ENCODE results near the gene MYO1B.

The MYO1B gene

DNA sequence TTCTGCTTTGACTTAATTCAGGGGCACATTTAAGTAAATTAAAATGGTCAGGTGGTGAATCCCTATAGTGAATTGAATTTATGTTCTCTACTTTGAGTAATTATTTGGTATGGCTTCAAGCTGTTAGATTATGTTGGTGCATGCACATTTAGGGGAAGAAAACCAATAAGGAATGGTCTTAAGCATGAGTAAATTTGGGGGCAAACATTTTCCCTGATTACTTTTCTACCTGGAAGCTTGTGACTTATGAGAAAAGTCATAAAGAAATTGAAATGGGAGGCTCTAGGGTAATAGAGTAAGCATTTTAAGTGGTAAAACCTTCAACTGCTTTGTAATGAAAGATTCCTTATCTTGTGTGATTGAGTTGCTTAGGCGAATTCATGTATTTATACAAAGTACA is 112.5 kb downstream of the MYO1B start:
- TF ChIP-seq, protein P1, sequence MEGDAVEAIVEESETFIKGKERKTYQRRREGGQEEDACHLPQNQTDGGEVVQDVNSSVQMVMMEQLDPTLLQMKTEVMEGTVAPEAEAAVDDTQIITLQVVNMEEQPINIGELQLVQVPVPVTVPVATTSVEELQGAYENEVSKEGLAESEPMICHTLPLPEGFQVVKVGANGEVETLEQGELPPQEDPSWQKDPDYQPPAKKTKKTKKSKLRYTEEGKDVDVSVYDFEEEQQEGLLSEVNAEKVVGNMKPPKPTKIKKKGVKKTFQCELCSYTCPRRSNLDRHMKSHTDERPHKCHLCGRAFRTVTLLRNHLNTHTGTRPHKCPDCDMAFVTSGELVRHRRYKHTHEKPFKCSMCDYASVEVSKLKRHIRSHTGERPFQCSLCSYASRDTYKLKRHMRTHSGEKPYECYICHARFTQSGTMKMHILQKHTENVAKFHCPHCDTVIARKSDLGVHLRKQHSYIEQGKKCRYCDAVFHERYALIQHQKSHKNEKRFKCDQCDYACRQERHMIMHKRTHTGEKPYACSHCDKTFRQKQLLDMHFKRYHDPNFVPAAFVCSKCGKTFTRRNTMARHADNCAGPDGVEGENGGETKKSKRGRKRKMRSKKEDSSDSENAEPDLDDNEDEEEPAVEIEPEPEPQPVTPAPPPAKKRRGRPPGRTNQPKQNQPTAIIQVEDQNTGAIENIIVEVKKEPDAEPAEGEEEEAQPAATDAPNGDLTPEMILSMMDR (IDR thresholded peaks at IDR 0.05; ENCODE audit: control extremely low read depth, extremely low read depth, low read depth, missing control alignments), result no peak
- ChIA-PET POLR2A (no interaction called here), CTCF (no interaction called here)
- no peak for DNase-seq (ENCODE audit: extremely low spot score)

GRCh38 chr2:191358325-191359025 is 113.3 kb downstream of the MYO1B start:
- POLR2A ChIA-PET, result no interaction called here
- no peak for DNase-seq (ENCODE audit: extremely low spot score)
- TF ChIP-seq, protein P1 (IDR thresholded peaks at IDR 0.05; ENCODE audit: control extremely low read depth, extremely low read depth, low read depth, missing control alignments), result no peak
- CTCF ChIA-PET, result interaction anchor here (1.2 kb wide), 1 partner anchor 13 kb away, joined by 3 read pairs; no protein-coding TSS in a partner anchor

DNA sequence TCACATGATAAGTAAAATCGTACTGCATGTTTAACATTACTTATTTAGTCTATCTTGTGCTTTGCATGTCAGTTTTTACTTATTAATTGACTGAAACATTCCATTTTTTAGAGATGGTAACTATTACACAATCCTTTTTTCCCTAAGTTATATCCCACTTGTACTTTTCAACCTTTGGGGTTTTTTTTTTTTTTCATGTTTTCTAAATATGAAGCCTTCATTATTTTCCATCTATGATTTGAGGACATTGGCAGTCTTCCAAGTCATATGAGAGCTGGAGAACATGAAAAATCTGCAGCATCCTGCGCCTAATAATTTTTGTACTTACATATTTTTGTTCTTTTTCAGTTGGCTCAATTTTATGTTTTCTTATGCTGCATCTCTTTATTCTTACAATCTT is 113.9 kb downstream of the MYO1B start:
- POLR2A ChIA-PET, result no interaction called here
- DNase-seq (ENCODE audit: extremely low spot score), result no peak
- CTCF ChIA-PET, result interaction anchor here (1.2 kb wide), 1 partner anchor 14 kb away, joined by 3 read pairs; no protein-coding TSS in a partner anchor
- TF ChIP-seq, protein P1 (IDR thresholded peaks at IDR 0.05; ENCODE audit: control extremely low read depth, extremely low read depth, low read depth, missing control alignments), result no peak

DNA sequence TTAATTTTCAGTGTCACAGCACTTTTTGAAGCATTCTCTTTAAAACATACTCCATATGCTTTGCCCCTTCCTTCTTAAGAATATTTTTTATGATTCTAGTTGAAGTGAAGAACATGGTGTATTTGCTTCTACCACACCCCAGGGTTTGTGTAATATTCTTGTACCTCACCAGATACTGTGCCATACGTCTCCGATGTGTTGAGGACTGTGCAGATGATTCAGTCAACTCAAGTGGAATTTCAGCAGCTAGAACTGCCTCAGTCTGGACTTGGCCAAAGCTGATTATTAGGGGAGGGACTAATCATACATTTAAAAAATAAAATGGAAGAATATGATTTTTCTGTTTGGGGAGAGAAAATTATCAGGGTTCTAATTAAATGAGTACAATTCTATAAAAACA is 115.7 kb downstream of the MYO1B start:
- TF ChIP-seq, protein P1 (IDR thresholded peaks at IDR 0.05; ENCODE audit: control extremely low read depth, extremely low read depth, low read depth, missing control alignments), result no peak
- POLR2A ChIA-PET, result no interaction called here
- no peak for DNase-seq (ENCODE audit: extremely low spot score)
- CTCF ChIA-PET, result interaction anchor here (1.4 kb wide), 1 partner anchor 13 kb away, joined by 3 read pairs; no protein-coding TSS in a partner anchor

DNA sequence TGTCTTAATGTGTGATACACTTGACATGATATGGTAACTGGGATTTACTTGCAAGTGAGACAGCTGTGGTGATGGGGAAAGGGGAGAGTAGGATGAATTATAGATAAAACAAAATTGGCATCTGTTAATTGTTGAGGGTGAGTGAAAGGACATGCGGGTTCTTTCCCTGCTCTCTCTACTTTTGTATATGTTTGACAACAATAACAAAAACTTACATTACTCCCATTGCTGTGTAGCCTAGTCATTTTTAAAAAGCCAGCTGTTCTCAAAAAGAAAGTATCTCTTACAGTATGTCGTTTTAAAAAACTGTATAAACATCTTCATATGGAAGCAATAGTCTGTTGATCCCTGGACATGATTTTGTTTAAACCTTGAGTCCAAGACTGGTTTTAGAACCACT is 117.6 kb downstream of the MYO1B start:
- DNase-seq (ENCODE audit: extremely low spot score), result no peak
- ChIA-PET CTCF (interaction anchor here (1.0 to 2.0 kb wide), 6 partner anchors 8 to 312 kb away, joined by 3 to 5 read pairs (median 4); no protein-coding TSS in a partner anchor), POLR2A (no interaction called here)
- TF ChIP-seq, protein P1 (IDR thresholded peaks at IDR 0.05; ENCODE audit: control extremely low read depth, extremely low read depth, low read depth, missing control alignments), result no peak

- ChIA-PET POLR2A (no interaction called here), CTCF (interaction anchor here (0.8 to 2.0 kb wide), 6 partner anchors 10 to 800 kb away, joined by 3 to 5 read pairs (median 3); no protein-coding TSS in a partner anchor)
- TF ChIP-seq, protein P1 (IDR thresholded peaks at IDR 0.05; ENCODE audit: control extremely low read depth, extremely low read depth, low read depth, missing control alignments), result no peak
- DNase-seq (ENCODE audit: extremely low spot score), result no peak
Measured at GRCh38 chr2:191363267-191363666, 118.1 kb downstream of the MYO1B start.
